ENCODE data around the gene KLHL30.

Gene KLHL30

GRCh38 chr2:238164906-238165287 lies 26.4 kb downstream of the KLHL30 start:
- Histone ChIP-seq H3K27me3 (replicated peaks) (no peaks in the 10 kb centered on the region), H3K4me3 (ENCODE audit: low read depth, low read length) (no peak overlapping the region), H3K27ac (no peak overlapping the region), H3K36me3 (replicated peaks) (peaks cover 9% of the 10 kb centered on the region)
- no peak for DNase-seq
- in situ Hi-C loops (cut with HindIII; ENCODE audit: low pct_ligation_motif_present, low sequenced_read_pairs): no loop called here
- TF ChIP-seq CTCF (IDR thresholded peaks at IDR 0.05; ENCODE audit: low read depth, low read length, missing control alignments): no peak

- Histone ChIP-seq H3K4me3 (ENCODE audit: low read depth, low read length) (no peak overlapping the region), H3K27ac (no peak overlapping the region), H3K36me3 (replicated peaks) (peaks cover 9% of the 10 kb centered on the region), H3K27me3 (replicated peaks) (no peaks in the 10 kb centered on the region)
- TF ChIP-seq CTCF (IDR thresholded peaks at IDR 0.05; ENCODE audit: low read depth, low read length, missing control alignments): no peak
- in situ Hi-C loops (cut with HindIII; ENCODE audit: low pct_ligation_motif_present, low sequenced_read_pairs): no loop called here
- no peak for DNase-seq
Observed at GRCh38 chr2:238165288-238165921, 26.9 kb downstream of the KLHL30 start.

- in situ Hi-C loops (cut with HindIII; ENCODE audit: low pct_ligation_motif_present, low sequenced_read_pairs): no loop called here
- Histone ChIP-seq H3K27ac (no peak overlapping the region), H3K4me3 (ENCODE audit: low read depth, low read length) (no peak overlapping the region), H3K36me3 (replicated peaks) (peaks cover 13% of the 10 kb centered on the region), H3K27me3 (replicated peaks) (no peaks in the 10 kb centered on the region)
- TF ChIP-seq CTCF (IDR thresholded peaks at IDR 0.05; ENCODE audit: low read depth, low read length, missing control alignments): no peak
- DNase-seq: no peak
Observed at GRCh38 chr2:238166391-238167343, 28.2 kb downstream of the KLHL30 start.

- peaks cover 17% of the 10 kb centered on the region for H3K36me3 ChIP-seq (replicated peaks)
Observed at GRCh38 chr2:238167344-238167715, 28.9 kb downstream of the KLHL30 start.

GRCh38 chr2:238167761-238168160 lies 29.3 kb downstream of the KLHL30 start:
- no peaks in the 10 kb centered on the region for H3K27me3 ChIP-seq (replicated peaks)
- peaks cover 21% of the 10 kb centered on the region for H3K36me3 ChIP-seq (replicated peaks)
- DNase-seq: no peak
- no peak overlapping the region for H3K27ac ChIP-seq
- H3K4me3 ChIP-seq (ENCODE audit: low read depth, low read length): no peak overlapping the region
- in situ Hi-C loops (cut with HindIII; ENCODE audit: low pct_ligation_motif_present, low sequenced_read_pairs): no loop called here
- no peak for TF ChIP-seq CTCF (IDR thresholded peaks at IDR 0.05; ENCODE audit: low read depth, low read length, missing control alignments)

More at GRCh38 chr2:238167344-238167715, 28.9 kb downstream of the KLHL30 start:
- DNase-seq: no peak
- Histone ChIP-seq H3K4me3 (ENCODE audit: low read depth, low read length) (no peak overlapping the region), H3K27ac (no peak overlapping the region), H3K27me3 (replicated peaks) (no peaks in the 10 kb centered on the region)
- TF ChIP-seq CTCF (IDR thresholded peaks at IDR 0.05; ENCODE audit: low read depth, low read length, missing control alignments): no peak
- in situ Hi-C loops (cut with HindIII; ENCODE audit: low pct_ligation_motif_present, low sequenced_read_pairs): no loop called here

Data from brain microvascular endothelial cell (primary cell).